CD8-positive, alpha-beta memory T cell (primary cell): ENCODE data around the gene EPM2A. TPM values are rescaled to one million over a fixed set of nuclear protein-coding genes. Genes with fewer than 3 reads are reported as not detected.

Experiments used
- CTCF ChIA-PET: fragments of 350-600 bp; sonication (Branson Sonifier 250); formaldehyde crosslinking; loops from one replicate; lab custom pipeline; 2021; ENCODE audit warnings: antibody characterized with exemption; lab: Charles Lee
- POLR2A ChIA-PET: fragments of 350-600 bp; sonication (Branson Sonifier 250); formaldehyde crosslinking; loops from one replicate; lab custom pipeline; 2021; ENCODE audit warnings: antibody characterized with exemption; lab: Charles Lee
- DNase-seq, 5 donors: peaks; one replicate each; pipeline versions ENCODE4 v3.0.0 to v3.0.0-alpha.2; 2020 to 2022; ENCODE audit warnings: mixed read lengths in 1 of 5
- H3K27ac ChIP-seq: one replicate; pipeline ENCODE4 v1.7.0; 2013; ENCODE audit warnings: low read depth, mild to moderate bottlenecking, low read length, moderate library complexity
- H3K27me3 ChIP-seq: 2 replicates; pipeline ENCODE4 v1.7.0; 2013; ENCODE audit warnings: low read length, mild to moderate bottlenecking; ENCODE audit not compliant: insufficient read depth, poor library complexity, severe bottlenecking
- H3K36me3 ChIP-seq: 2 replicates; pipeline ENCODE4 v1.7.0; 2013; ENCODE audit warnings: mild to moderate bottlenecking, low read length, moderate library complexity; ENCODE audit not compliant: insufficient read depth
- H3K4me1 ChIP-seq: 2 replicates; pipeline ENCODE4 v1.7.0; 2013; ENCODE audit warnings: mild to moderate bottlenecking, low read length, moderate library complexity; ENCODE audit not compliant: insufficient read depth
- H3K4me3 ChIP-seq: 2 replicates; pipeline ENCODE4 v1.7.0; 2013; ENCODE audit warnings: mild to moderate bottlenecking, low read length
- H3K9me3 ChIP-seq: 2 replicates; pipeline ENCODE4 v1.7.0; 2013; ENCODE audit warnings: mild to moderate bottlenecking, low read length
- H3K27ac Mint-ChIP-seq, 8 donors: one replicate each; pipeline ENCODE4 v1.8.0; 2020 to 2021; ENCODE audit warnings: mixed read lengths in 8 of 8, mild to moderate bottlenecking in 6 of 8, inconsistent platforms in 3 of 8, moderate library complexity in 3 of 8
- H3K27me3 Mint-ChIP-seq, 2 donors: one replicate each; pipeline ENCODE4 v1.8.0; 2020 to 2021; ENCODE audit warnings: mixed read lengths in 2 of 2, mild to moderate bottlenecking in 1 of 2, moderate library complexity in 1 of 2
- H3K36me3 Mint-ChIP-seq, 3 donors: one replicate each; pipeline ENCODE4 v1.8.0; 2020 to 2021; ENCODE audit warnings: mixed read lengths in 3 of 3, inconsistent platforms in 1 of 3, mild to moderate bottlenecking in 1 of 3
- H3K4me1 Mint-ChIP-seq, 3 donors: one replicate each; pipeline ENCODE4 v1.8.0; 2020 to 2021; ENCODE audit warnings: mixed read lengths in 3 of 3, inconsistent platforms in 1 of 3, mild to moderate bottlenecking in 1 of 3
- H3K4me3 Mint-ChIP-seq, 7 donors: one replicate each; pipeline ENCODE4 v1.8.0; 2020 to 2021; ENCODE audit warnings: mixed read lengths in 7 of 7, mild to moderate bottlenecking in 6 of 7, moderate library complexity in 4 of 7, inconsistent platforms in 2 of 7
- H3K9me3 Mint-ChIP-seq, 5 donors: one replicate each; pipeline ENCODE4 v1.8.0; 2020 to 2022; ENCODE audit warnings: mixed read lengths in 5 of 5, mild to moderate bottlenecking in 3 of 5, moderate library complexity in 2 of 5, inconsistent platforms in 1 of 5
- polyA plus RNA-seq: library from polyadenylated mRNA; unstranded; fragments of 300-500 nt; fragmentation: Illumina TruSeq; gene quantifications from one replicate; pipeline ENCODE4 v1.2.3, GENCODE V29; 2021
- total RNA-seq, 2 experiments: library from RNA; stranded (reverse); gene quantifications; one replicate each; pipeline ENCODE4 v1.2.3, GENCODE V29; 2021

Gene EPM2A
- total and polyA plus RNA-seq, 3 experiments from 2014 or later: 6.0 to 8.5 (median 7.5) TPM

- Histone ChIP-seq H3K9me3 (no peaks in the 10 kb centered on the region), H3K4me1 (peaks cover 10% of the 10 kb centered on the region), H3K27ac (no peak overlapping the region), H3K27me3 (no peaks in the 10 kb centered on the region), H3K36me3 (no peaks in the 10 kb centered on the region), H3K4me3 (no peak overlapping the region)
- no peak overlapping the region for H3K4me3 Mint-ChIP-seq
- H3K4me1 Mint-ChIP-seq: peaks cover 7 to 20% (median 10%) of the 10 kb centered on the region in 3 donors
- DNase-seq: no peak
- no peak overlapping the region for H3K27ac Mint-ChIP-seq
- ChIA-PET CTCF (no interaction called here), POLR2A (no interaction called here)
- peaks cover 3 to 21% (median 4%) of the 10 kb centered on the region in 3 donors for H3K36me3 Mint-ChIP-seq
- H3K9me3 Mint-ChIP-seq: peaks cover 0 to 3% (median 0%) of the 10 kb centered on the region in 5 donors
- no peaks in the 10 kb centered on the region for H3K27me3 Mint-ChIP-seq
These were observed 5.4 kb downstream of the EPM2A start for GRCh38 chr6:145729887-145730286.

GRCh38 chr6:145728444-145729385 is 6.6 kb downstream of the EPM2A start:
- no peaks in the 10 kb centered on the region for H3K27me3 ChIP-seq
- ChIA-PET CTCF (no interaction called here), POLR2A (no interaction called here)
- H3K27me3 Mint-ChIP-seq: no peaks in the 10 kb centered on the region
- no peaks in the 10 kb centered on the region for H3K36me3 ChIP-seq
- no peak overlapping the region for H3K4me3 Mint-ChIP-seq
- H3K27ac Mint-ChIP-seq: no peak overlapping the region
- no peak overlapping the region for H3K4me3 ChIP-seq
- no peak overlapping the region for H3K27ac ChIP-seq
- H3K4me1 Mint-ChIP-seq: peaks cover 2 to 11% (median 3%) of the 10 kb centered on the region in 3 donors
- H3K9me3 Mint-ChIP-seq: peaks cover 3 to 8% (median 6%) of the 10 kb centered on the region in 5 donors
- peaks cover 2% of the 10 kb centered on the region for H3K4me1 ChIP-seq
- DNase-seq: no peak
- peaks cover 2 to 31% (median 3%) of the 10 kb centered on the region in 3 donors for H3K36me3 Mint-ChIP-seq
- H3K9me3 ChIP-seq: no peaks in the 10 kb centered on the region

DNA sequence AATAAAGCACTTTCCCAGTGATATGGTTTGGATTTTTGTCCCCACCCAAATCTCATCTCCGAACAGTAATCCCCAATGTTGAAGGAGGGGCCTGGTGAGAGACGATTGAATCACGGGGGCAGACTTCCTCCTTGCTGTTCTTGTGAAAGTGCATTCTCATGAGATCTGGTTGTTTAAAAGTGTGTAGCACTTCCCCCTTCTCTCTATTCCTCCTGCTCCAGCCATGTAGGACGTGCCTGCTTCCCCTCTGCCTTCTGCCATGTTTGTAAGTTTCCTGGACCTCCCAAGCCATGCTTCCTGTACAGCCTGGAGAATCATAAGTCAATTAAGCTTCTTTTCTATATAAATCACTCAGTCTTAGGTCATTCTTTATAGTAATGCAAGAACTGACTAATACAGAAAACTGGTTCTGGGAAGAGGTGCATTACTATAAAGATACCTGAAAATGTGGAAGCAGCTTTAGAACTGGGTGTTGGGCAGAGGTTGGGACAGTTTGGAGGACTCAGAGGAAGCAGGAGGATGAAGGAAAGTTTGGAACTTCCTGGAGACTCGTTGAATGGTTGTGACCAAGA is 7.4 kb downstream of the EPM2A start:
- H3K27me3 ChIP-seq: no peaks in the 10 kb centered on the region
- Mint-ChIP-seq H3K4me1 (peaks cover 0 to 5% (median 2%) of the 10 kb centered on the region in 3 donors), H3K4me3 (no peak overlapping the region), H3K27me3 (no peaks in the 10 kb centered on the region), H3K27ac (no peak overlapping the region), H3K9me3 (peaks cover 3 to 13% (median 8%) of the 10 kb centered on the region in 5 donors), H3K36me3 (peaks cover 2 to 36% (median 3%) of the 10 kb centered on the region in 3 donors)
- H3K4me1 ChIP-seq: no peaks in the 10 kb centered on the region
- no peak overlapping the region for H3K27ac ChIP-seq
- H3K4me3 ChIP-seq: no peak overlapping the region
- ChIA-PET POLR2A (no interaction called here), CTCF (no interaction called here)
- DNase-seq: no peak
- H3K36me3 ChIP-seq: no peaks in the 10 kb centered on the region
- no peaks in the 10 kb centered on the region for H3K9me3 ChIP-seq

DNA sequence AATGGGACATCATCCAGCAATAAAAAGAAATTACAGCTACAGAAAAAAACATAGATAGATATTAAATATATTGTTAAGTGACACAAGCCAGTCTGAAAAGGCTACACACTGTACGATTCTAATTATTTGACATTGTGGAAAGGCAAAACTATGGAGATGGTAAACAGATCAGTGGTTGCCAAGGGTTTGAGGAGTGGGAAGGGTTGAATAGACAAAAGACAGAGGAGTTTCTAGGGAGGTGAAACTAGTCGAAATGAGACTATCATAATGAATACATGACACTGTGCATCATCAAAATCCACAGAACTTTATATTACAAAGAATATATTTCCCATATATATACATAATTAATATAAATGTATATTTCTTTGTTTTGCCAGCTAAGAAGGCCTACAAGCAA is 9.8 kb downstream of the EPM2A start:
- Mint-ChIP-seq H3K9me3 (peaks cover 7 to 16% (median 11%) of the 10 kb centered on the region in 5 donors), H3K27ac (no peak overlapping the region), H3K4me3 (no peak overlapping the region), H3K4me1 (no peaks in the 10 kb centered on the region), H3K36me3 (peaks cover 5 to 54% (median 6%) of the 10 kb centered on the region in 3 donors), H3K27me3 (no peaks in the 10 kb centered on the region)
- no peak for DNase-seq
- CTCF ChIA-PET: interaction anchor here (1.0 kb wide), 1 partner anchor 10 kb away, joined by 3 read pairs; the partner anchor contains the start of gene EPM2A
- Histone ChIP-seq H3K27ac (no peak overlapping the region), H3K27me3 (no peaks in the 10 kb centered on the region), H3K36me3 (no peaks in the 10 kb centered on the region), H3K9me3 (no peaks in the 10 kb centered on the region), H3K4me1 (no peaks in the 10 kb centered on the region), H3K4me3 (no peak overlapping the region)
- POLR2A ChIA-PET: no interaction called here

GRCh38 chr6:145723646-145724045 is 11.7 kb downstream of the EPM2A start:
- no peak for DNase-seq
- Histone ChIP-seq H3K4me3 (no peak overlapping the region), H3K4me1 (no peaks in the 10 kb centered on the region), H3K9me3 (no peaks in the 10 kb centered on the region), H3K27me3 (no peaks in the 10 kb centered on the region), H3K27ac (no peak overlapping the region), H3K36me3 (no peaks in the 10 kb centered on the region)
- CTCF ChIA-PET: no interaction called here
- H3K27ac Mint-ChIP-seq: no peak overlapping the region
- H3K36me3 Mint-ChIP-seq: peaks cover 4 to 56% (median 7%) of the 10 kb centered on the region in 3 donors
- H3K4me1 Mint-ChIP-seq: no peaks in the 10 kb centered on the region
- peaks cover 8 to 14% (median 13%) of the 10 kb centered on the region in 5 donors for H3K9me3 Mint-ChIP-seq
- H3K27me3 Mint-ChIP-seq: no peaks in the 10 kb centered on the region
- no peak overlapping the region for H3K4me3 Mint-ChIP-seq
- POLR2A ChIA-PET: no interaction called here

DNA sequence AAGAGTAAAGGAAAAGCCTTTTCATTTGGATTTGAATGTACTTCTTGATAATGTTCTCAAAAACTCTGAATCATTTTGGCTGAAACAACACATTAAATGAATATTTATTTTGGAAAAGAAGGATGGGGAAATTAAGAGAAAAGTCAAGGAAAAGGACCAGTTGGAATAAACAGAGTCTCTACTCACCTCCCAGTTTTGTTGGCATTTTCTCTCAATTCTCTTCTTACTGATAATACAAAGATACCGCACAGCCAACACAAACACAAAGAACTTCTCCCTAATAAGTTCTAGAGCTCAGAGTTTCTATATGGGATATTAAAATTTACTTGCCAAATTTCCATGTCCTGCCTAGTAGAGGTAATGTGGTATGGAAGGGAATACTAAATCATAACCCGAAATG is 13.1 kb downstream of the EPM2A start:
- H3K27me3 Mint-ChIP-seq: no peaks in the 10 kb centered on the region
- H3K36me3 Mint-ChIP-seq: peaks cover 4 to 52% (median 7%) of the 10 kb centered on the region in 3 donors
- Histone ChIP-seq H3K36me3 (no peaks in the 10 kb centered on the region), H3K9me3 (no peaks in the 10 kb centered on the region), H3K27me3 (no peaks in the 10 kb centered on the region), H3K4me1 (no peaks in the 10 kb centered on the region), H3K4me3 (no peak overlapping the region), H3K27ac (no peak overlapping the region)
- ChIA-PET POLR2A (no interaction called here), CTCF (no interaction called here)
- no peak overlapping the region for H3K27ac Mint-ChIP-seq
- no peak for DNase-seq
- H3K4me1 Mint-ChIP-seq: no peaks in the 10 kb centered on the region
- no peak overlapping the region for H3K4me3 Mint-ChIP-seq
- H3K9me3 Mint-ChIP-seq: peaks cover 8 to 16% (median 14%) of the 10 kb centered on the region in 5 donors

DNA sequence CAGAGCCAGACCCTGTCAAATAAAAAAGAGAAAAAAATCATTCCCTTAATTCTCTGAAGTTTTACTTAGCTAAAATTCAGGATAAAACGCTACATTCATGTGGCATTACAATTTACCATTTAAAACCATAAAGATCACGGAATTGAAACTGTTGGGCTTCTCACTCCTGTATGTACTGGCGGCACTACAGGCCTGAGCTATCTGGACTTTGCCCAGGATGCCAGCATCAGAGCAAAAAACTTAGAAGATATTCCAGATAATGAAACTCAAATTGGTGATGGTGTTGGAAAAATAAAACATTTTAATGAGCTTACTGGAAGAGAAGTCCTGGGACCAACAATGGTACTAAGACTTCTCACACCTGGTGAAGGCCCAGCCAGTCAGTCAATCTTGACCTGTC is 14.2 kb downstream of the EPM2A start:
- Mint-ChIP-seq H3K36me3 (peaks cover 9 to 61% (median 12%) of the 10 kb centered on the region in 3 donors), H3K27ac (peak overlapping the region in 1 of 8 donors; percentile 32), H3K9me3 (peaks cover 8 to 21% (median 14%) of the 10 kb centered on the region in 5 donors), H3K27me3 (no peaks in the 10 kb centered on the region), H3K4me3 (no peak overlapping the region), H3K4me1 (no peaks in the 10 kb centered on the region)
- no peaks in the 10 kb centered on the region for H3K27me3 ChIP-seq
- H3K4me3 ChIP-seq: no peak overlapping the region
- ChIA-PET CTCF (no interaction called here), POLR2A (no interaction called here)
- H3K4me1 ChIP-seq: no peaks in the 10 kb centered on the region
- H3K36me3 ChIP-seq: no peaks in the 10 kb centered on the region
- DNase-seq: no peak
- no peaks in the 10 kb centered on the region for H3K9me3 ChIP-seq
- no peak overlapping the region for H3K27ac ChIP-seq

DNA sequence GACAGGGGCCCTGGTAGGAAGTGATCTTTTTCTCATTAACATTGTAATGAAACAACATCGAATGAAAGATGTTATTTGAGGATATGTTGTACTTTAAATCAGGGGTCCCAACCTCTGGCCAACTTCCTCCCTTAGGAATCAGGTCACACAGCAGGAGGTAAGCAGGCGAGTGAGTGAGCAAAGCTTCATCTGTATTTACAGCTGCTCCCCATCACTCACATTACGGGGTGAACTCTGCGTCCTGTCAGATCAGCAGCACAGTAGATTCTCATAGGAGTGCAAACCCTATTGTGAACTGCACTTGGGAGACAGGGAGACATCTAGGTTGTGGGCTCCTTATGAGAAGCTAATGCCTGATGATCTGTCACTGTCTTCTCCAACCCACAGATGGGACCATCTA is 19.9 kb downstream of the EPM2A start:
- H3K4me3 Mint-ChIP-seq: no peak overlapping the region
- DNase-seq: no peak
- H3K4me1 Mint-ChIP-seq: peaks cover 0 to 3% (median 2%) of the 10 kb centered on the region in 3 donors
- ChIA-PET CTCF (no interaction called here), POLR2A (interaction anchor here (0.6 kb wide), 1 partner anchor 21 kb away, joined by 6 read pairs; no protein-coding TSS in a partner anchor)
- H3K36me3 Mint-ChIP-seq: peaks cover 8 to 49% (median 26%) of the 10 kb centered on the region in 3 donors
- H3K9me3 Mint-ChIP-seq: peaks cover 0 to 29% (median 10%) of the 10 kb centered on the region in 5 donors
- Histone ChIP-seq H3K36me3 (no peaks in the 10 kb centered on the region), H3K27ac (no peak overlapping the region), H3K4me3 (no peak overlapping the region), H3K27me3 (no peaks in the 10 kb centered on the region), H3K9me3 (no peaks in the 10 kb centered on the region), H3K4me1 (no peaks in the 10 kb centered on the region)
- no peaks in the 10 kb centered on the region for H3K27me3 Mint-ChIP-seq
- no peak overlapping the region for H3K27ac Mint-ChIP-seq
